Ectodermal cell (in vitro differentiated cells): ENCODE data around the gene PAIP2.
"Not testable (repeated sequence)": the region's sequence is repeated elsewhere in the genome, so short reads cannot be mapped to it uniquely, and the experiment has no call there.

ENCODE experiments used
- H3K27ac ChIP-seq: 2 replicates; pipeline ENCODE4 v1.7.0; 2013; ENCODE audit warnings: mild to moderate bottlenecking, low read depth, low read length; ENCODE audit not compliant: insufficient read depth, poor library complexity, severe bottlenecking
- H3K27me3 ChIP-seq: 2 replicates; pipeline ENCODE4 v1.7.0; 2013; ENCODE audit warnings: mild to moderate bottlenecking, low read length; ENCODE audit not compliant: insufficient read depth, control insufficient read depth, poor library complexity, severe bottlenecking
- H3K36me3 ChIP-seq: one replicate; pipeline ENCODE4 v1.7.0; 2013; ENCODE audit warnings: low read length; ENCODE audit not compliant: control insufficient read depth, insufficient read depth
- H3K4me1 ChIP-seq: one replicate; pipeline ENCODE4 v1.7.0; 2013; ENCODE audit warnings: low read length; ENCODE audit not compliant: control insufficient read depth, insufficient read depth
- H3K4me3 ChIP-seq: 2 replicates; pipeline ENCODE4 v1.7.0; 2013; ENCODE audit warnings: low read depth, low read length, control low read depth; ENCODE audit not compliant: insufficient read depth
- H3K9me3 ChIP-seq: 2 replicates; pipeline ENCODE4 v1.7.0; 2013; ENCODE audit warnings: mild to moderate bottlenecking, low read length, moderate library complexity; ENCODE audit not compliant: control insufficient read depth
- WGBS, 2 experiments: methylation state at CpG; one replicate each; pipeline ENCODE4 v1.1.7; 2013; ENCODE audit warnings: missing lambda C conversion rate in 2 of 2; 5-methylcytosine and 5-hydroxymethylcytosine counted together

PAIP2 gene

DNA sequence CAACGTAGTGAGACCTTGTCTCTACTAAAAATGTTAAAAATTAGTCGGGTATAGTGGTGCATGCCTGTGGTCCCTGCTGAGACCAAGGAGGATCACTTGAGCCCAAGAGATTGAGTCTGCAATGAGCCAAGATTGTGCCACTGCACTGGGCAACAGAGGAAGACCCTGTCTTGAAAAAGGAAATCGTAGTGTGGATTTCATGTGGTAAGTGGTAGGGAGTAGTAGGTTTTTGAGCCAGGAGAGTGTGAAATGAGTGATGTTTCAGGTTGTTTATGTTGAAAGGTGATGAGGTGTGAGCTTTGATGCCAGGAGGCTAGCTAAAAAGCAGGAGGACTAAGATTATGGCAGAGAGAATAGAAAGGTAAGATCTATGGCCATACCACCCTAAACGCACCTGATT lies 42.2 kb upstream of the PAIP2 start:
- Histone ChIP-seq H3K4me3 (no peak overlapping the region), H3K27me3 (no peaks in the 10 kb centered on the region), H3K27ac (no peak overlapping the region), H3K36me3 (no peaks in the 10 kb centered on the region), H3K4me1 (peaks cover 5% of the 10 kb centered on the region), H3K9me3 (no peaks in the 10 kb centered on the region)
- 91 to 92% methylated on average over 4 of the region's 4 CpGs for WGBS, 2 experiments

DNA sequence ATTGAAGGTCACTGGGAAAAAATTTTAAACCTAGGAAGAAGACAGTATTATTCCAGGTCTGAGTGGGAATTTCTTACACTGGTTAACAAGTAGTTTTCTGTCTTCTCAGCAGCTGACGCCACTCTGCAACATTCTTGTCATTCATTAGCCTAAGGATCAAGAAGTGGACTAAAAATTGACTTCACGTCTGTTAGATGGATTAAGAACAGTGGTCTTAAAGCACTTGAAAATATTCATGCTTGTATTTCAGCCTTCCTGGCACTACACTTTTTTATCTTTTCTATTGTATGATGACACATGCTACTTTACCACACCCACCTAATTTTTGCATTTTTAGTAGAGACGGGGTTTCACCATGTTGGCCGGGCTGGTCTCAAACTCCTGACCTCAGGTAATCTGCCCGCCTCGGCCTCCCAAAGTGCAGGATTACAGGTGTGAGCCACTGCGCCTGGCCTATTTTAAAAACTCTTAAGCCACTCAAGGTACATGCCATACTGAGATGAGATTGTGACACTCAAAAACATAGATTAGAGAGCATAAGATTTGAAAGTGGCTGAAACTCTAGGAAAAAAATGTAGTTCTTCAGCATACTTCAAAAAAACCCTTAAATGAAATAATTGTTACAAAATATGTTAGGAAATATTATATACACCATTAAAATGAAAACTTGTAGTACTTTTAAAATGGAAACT lies 39.7 kb upstream of the PAIP2 start:
- Histone ChIP-seq H3K36me3 (no peaks in the 10 kb centered on the region), H3K27ac (no peak overlapping the region), H3K4me1 (no peaks in the 10 kb centered on the region), H3K9me3 (no peaks in the 10 kb centered on the region), H3K27me3 (no peaks in the 10 kb centered on the region), H3K4me3 (no peak overlapping the region)
- WGBS, 2 experiments = 82 to 92% methylated on average over 7 of the region's 7 CpGs

DNA sequence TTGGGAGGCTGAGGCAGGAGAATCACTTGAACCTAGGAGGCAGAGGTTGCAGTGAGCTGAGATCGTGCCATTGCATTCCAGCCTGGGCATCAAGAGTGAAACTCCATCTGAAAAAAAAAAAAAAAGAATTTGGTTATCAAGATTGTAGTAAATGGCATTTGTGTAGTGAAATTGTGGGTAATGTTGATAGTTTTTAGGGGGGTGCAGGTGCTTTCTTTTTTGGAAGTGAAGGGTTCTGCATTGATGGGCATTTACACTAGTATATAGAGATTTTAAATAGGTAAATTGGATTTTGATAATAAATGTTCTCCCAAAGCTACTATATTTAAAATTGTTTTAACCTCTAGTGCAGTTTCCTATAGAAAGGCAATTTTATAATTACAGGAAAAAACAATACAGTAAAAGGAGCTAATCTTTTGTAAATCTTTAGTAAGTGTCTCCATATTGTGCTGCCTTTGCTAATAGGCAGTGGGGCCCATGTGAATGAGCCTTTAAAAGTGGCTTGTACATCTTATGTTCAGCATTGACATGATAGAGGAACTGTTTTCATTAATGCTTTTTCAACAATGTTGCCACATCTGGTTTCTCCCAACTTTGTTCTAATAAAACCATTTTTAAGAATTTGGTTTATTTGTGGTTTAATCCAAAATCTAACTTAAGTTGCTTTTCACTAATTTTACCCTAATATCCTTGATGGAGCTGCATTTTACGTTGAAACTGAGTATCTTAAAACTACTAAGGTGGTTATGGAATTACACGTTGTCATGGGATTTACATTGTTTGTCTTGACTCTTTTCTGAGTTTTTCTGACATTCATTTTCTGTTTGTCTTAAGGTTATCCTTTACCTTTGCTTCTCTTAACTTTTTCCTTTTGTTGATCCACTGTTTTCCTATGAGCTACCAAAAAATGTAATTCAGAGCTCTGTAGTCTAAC lies 37.0 kb upstream of the PAIP2 start:
- no peaks in the 10 kb centered on the region for H3K9me3 ChIP-seq
- no peaks in the 10 kb centered on the region for H3K4me1 ChIP-seq
- no peaks in the 10 kb centered on the region for H3K27me3 ChIP-seq
- no peak overlapping the region for H3K4me3 ChIP-seq
- WGBS, 2 experiments = 89 to 91% methylated on average over 3 of the region's 3 CpGs
- H3K36me3 ChIP-seq = no peaks in the 10 kb centered on the region
- H3K27ac ChIP-seq = no peak overlapping the region

DNA sequence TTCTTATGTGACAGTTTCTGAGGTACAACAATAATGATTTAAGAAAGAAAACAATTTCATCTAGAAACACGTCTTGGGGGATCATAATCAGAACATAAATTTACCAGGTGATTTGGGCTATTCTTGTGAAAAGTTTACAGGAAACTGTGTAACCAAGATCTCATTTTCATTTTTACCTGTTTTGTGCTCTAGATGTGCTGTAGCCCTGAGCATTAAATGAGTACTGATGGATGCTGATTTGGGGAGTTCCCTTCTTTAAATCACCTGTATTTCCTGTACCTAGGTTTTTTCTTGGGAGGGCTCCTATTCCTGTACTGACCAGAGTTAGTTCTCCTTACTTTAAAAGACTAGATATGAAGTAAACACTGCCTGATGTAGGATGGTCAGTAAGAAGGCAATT lies 35.5 kb upstream of the PAIP2 start:
- no peak overlapping the region for H3K27ac ChIP-seq
- H3K36me3 ChIP-seq = no peaks in the 10 kb centered on the region
- no peaks in the 10 kb centered on the region for H3K9me3 ChIP-seq
- no peaks in the 10 kb centered on the region for H3K27me3 ChIP-seq
- no peak overlapping the region for H3K4me3 ChIP-seq
- H3K4me1 ChIP-seq = no peaks in the 10 kb centered on the region
- WGBS, 2 experiments = 89 to 100% methylated on average over 1 of the region's 1 CpG

DNA sequence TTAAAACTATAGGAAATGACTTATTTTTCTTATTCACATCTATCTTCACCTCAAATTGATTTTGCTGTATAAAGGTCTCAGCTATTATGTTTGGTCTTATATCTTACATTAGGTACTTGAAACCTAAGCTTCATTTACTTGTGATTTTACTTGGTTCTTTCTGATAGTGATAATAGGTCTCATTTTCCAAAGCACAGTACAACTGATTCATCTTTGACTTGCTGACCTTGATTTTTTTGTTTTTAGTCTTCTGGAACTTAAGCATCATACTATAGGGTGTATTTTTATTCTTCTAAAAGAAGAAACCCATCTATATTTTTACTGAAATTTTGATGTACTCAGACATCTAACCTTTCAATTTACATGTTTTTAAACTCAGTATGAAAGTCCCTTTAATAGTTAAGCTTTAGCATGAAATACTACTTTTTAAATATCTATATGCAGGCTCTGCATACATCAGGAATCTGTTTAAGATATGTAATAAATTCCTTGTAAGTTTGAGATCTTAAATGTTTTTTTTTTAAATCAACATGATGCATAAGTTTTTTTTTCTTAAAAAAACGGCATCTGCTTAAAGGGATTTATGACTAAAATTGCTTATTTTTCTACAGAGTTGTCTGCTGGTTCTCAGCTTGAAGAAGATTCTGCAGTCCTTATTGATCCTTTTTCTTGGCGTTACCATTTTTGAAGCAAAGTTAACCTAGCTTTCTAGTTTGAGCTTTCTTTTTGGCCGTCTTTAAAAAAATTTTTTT lies 34.9 kb upstream of the PAIP2 start:
- H3K4me3 ChIP-seq = no peak overlapping the region
- H3K4me1 ChIP-seq = no peaks in the 10 kb centered on the region
- 88 to 100% methylated on average over 3 of the region's 3 CpGs for WGBS, 2 experiments
- no peaks in the 10 kb centered on the region for H3K9me3 ChIP-seq
- H3K27ac ChIP-seq = no peak overlapping the region
- H3K36me3 ChIP-seq = no peaks in the 10 kb centered on the region
- H3K27me3 ChIP-seq = no peaks in the 10 kb centered on the region

DNA sequence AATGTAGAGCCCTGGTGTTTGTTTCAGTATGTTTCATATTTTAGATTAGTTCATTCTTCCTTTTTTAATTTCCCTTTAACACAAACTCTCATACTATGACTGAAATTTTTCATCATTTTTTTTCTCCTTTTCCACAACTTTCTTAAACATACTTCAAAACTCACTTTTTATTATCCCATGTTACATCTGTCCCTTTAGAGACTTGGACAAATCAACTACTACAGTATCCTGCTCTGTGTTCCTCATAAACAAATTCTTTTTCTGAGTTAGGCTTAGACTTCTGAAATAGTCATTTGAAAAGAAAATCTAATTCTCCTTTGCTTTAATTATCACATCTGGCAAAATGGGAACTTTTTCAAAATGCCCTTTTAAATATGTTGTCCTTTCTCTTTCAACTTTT lies 32.9 kb upstream of the PAIP2 start:
- no peak overlapping the region for H3K4me3 ChIP-seq
- no peaks in the 10 kb centered on the region for H3K27me3 ChIP-seq
- H3K27ac ChIP-seq = no peak overlapping the region
- no peaks in the 10 kb centered on the region for H3K36me3 ChIP-seq
- no peaks in the 10 kb centered on the region for H3K9me3 ChIP-seq
- peaks cover 1% of the 10 kb centered on the region for H3K4me1 ChIP-seq

DNA sequence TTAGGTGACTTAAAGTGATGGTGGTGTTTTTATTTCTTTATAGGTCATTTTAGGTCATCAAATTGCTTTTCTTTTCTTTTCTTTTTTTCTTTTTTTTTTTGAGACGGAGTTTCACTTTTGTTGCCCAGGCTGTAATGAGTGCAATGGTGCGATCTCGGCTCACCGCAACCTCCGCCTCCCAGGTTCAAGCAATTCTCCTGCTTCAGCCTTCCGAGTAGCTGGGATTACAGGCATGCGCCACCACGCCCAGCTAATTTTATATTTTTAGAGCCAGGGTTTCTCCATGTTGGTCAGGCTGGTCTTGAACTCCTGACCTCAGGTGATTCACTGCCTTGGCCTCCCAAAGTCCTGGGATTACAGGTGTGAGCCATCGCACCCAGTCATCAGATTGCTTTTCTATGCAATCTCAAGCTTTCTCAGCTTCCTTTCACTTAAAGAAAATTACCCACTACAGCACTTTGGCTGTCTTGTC lies 30.9 kb upstream of the PAIP2 start:
- not testable (repeated sequence) for H3K4me1 ChIP-seq, H3K36me3 ChIP-seq, H3K27ac ChIP-seq, H3K27me3 ChIP-seq, H3K9me3 ChIP-seq, H3K4me3 ChIP-seq
- 90 to 92% methylated on average over 9 of the region's 9 CpGs for WGBS, 2 experiments

DNA sequence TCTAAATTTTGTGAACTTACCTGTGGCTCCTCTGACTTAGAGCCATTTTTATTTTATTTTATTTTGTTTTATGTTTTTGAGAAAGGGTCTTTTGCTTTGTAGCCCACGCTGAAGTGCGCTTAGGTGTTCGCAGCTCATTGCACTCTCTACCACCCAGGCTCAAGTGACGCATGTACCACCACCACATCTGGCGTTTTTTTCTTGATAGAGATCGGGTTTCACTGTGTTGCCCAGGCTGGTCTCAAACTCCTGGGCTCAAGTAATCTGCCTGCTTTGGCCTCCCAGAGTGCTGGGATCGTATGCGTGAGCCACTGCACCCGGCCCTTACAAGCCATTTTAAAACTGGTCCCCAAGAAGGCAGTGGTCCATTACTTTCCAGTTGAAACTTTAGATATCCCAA lies 29.6 kb upstream of the PAIP2 start:
- 54 to 58% methylated on average over 9 of the region's 9 CpGs for WGBS, 2 experiments

DNA sequence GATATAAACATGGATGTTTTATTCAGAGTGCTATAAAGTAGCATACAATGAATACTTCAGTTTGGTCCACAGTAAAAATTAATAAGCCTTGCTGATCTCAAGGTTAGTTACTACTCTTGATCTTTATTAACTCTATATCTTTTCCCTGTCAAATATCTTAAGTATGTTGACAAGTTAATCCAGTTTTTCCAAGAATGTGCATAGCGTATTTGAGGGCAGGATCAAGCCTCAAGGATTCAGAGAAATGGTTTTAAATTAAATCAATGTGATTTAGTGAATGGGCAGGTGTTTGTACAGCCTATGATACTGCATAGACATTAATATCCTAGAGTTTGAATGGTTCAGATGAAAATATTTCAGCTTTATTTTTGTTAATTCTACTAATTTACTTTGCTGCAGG lies 27.4 kb upstream of the PAIP2 start:
- H3K4me1 ChIP-seq = peaks cover 3% of the 10 kb centered on the region
- no peaks in the 10 kb centered on the region for H3K9me3 ChIP-seq
- no peak overlapping the region for H3K4me3 ChIP-seq
- 90 to 100% methylated on average over 1 of the region's 1 CpG for WGBS, 2 experiments
- no peaks in the 10 kb centered on the region for H3K27me3 ChIP-seq
- H3K27ac ChIP-seq = no peak overlapping the region
- H3K36me3 ChIP-seq = peaks cover 33% of the 10 kb centered on the region

More for the DNA sequence above, 29.6 kb upstream of the PAIP2 start:
- peaks cover 3% of the 10 kb centered on the region for H3K4me1 ChIP-seq
- H3K27me3 ChIP-seq = no peaks in the 10 kb centered on the region
- no peak overlapping the region for H3K4me3 ChIP-seq
- H3K9me3 ChIP-seq = no peaks in the 10 kb centered on the region
- no peak overlapping the region for H3K27ac ChIP-seq
- H3K36me3 ChIP-seq = peaks cover 13% of the 10 kb centered on the region
